NK-92 (cell line): ENCODE data around the gene HEYL.
"Not testable (repeated sequence)": the region's sequence is repeated elsewhere in the genome, so short reads cannot be mapped to it uniquely, and the experiment has no call there.

Source experiments
- DNase-seq: peaks from one replicate; lab custom pipeline; 2025; ENCODE audit not compliant: unreplicated experiment; lab: John Stamatoyannopoulos, UW

Gene HEYL

DNA sequence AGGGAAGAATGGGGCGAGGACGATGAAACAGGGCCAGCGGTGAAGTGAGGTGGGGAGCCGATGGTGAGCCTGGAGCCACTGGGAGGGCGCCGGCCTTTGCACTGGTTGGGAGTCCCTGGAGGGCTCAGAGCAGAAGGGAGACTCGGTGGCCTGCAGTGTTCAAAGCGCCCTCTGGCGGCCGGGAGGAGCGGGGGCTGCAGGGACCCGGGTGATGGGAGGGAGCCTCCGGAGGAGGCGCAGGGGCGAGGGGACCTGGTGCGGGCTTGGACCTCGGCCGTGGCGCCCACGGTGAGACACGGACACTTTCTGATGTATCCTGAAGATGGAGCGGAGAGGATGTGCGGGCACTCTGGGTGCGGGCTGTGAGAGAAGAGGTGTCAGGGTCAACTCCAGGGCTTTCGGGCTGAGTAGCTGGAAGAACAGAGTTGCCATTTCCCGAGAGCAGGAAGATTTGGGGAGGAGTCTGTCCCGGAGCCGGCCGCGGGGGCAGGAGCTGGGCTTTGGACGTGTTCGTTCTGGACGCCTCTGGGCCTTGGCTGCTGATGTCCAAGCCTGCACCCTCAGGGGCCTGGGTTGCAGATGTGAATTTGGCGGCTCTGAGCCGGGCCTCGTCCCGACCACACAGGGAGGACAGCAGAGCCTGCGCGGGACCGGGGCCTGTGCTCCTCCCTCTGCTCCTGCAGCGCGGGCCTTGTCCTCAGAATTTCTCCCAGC, 29.7 kb downstream of the HEYL start:
- no peak for DNase-seq

GRCh38 chr1:39608921-39609320, 30.5 kb downstream of the HEYL start:
- no peak for DNase-seq

DNA sequence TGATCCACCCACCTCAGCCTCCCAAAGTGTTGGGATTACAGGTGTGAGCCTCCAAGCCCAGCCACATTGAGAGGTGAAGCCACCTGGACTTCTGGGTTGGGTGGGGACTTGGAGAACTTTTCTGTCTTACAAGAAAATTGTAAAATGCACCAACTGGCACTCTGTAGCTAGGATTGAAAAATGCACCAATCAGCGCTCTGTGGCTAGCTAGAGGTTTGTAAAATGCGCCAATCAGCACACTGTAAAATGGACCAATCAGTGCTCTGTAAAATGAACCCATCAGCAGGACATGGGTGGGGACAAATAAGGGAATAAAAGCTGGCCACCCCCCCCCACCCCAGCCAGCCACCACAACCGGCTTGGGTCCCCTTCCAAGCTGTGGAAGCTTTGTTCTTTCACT, 35.8 kb downstream of the HEYL start:
- not testable (repeated sequence) for DNase-seq

DNA sequence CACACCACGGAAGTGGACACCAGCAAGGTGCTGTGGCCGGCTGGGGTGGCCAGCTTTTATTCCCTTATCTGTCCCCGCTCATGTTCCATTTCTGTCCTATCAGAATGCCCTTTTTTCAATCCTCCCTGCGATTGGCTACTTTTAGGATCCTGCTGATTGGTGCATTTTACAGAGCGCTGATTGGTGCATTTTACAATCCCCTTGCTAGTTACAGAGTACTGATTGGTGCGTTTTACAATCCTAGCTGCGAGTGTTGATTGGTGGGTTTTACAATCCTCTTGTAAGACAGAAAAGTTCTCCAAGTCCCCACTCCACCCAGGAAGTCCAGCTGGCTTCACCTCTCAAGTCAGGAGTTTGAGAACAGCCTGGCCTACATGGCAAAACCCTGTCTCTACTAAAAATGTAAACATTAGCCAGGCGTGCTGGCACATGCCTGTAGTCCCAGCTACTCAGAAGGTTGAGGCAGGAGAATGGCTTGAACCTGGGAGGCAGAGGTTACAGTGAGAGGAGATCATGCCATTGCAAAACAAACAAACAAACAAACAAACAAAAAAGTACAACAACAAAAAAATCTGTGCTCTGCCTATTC, 37.7 kb downstream of the HEYL start:
- not testable (repeated sequence) for DNase-seq

- DNase-seq: no peak
Observed at GRCh38 chr1:39596163-39596562, 43.3 kb downstream of the HEYL start.

DNA sequence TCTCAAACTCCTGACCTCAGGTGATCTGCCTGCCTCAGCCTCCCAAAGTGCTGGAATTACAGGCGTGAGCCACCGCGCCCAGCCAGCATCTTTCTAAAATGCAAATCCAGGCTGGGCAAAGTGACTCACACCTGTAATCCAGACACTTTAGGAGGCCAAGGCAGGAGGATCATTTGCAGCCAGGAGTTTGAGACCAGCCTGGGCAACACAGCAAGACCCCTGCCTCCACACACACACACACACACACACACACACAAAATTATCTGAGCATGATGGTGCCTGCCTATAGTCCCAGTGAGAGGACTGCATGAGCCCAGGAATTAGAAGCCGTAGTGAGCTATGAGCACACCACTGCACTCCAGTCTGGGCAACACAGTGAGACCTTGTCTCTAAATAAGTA, 46.1 kb downstream of the HEYL start:
- no peak for DNase-seq

DNA sequence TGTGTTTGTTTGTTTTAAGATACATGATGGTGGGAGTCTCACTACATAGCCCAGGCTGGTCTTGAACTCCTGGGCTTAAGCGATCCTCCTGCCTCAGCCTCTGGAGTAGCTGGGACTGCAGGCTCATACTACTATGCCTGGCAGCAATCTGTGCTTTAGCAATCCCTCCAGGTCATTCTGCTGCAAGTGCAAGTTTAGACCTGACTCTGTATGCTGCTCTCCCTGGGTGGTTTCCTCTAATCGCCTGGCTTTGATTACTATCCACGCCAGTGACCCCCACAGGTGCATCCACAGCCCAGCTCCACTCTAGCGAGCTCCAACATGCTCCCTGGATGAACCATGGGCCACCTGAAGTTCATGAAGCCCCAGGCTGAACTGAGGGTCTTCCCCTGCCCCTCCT, 47.4 kb downstream of the HEYL start:
- DNase-seq: no peak

DNA sequence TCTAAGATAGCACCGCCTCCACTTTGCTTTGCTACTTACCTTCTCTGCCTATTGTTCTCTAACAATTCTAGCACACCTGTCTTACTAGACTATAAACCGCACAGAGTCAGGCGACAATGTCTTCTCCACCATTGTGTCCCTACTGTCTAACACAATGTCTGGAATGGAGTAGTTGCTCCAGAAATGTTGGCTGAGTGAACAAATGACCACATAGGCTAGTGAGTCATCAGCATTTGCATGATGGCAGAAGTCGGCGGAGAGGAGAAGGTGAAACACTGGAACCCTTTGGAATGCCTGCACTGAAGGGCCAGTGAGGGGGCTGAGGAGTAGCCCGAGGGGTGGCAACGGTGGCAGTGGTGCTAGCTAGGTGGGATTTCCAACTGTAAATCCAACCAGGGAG, 48.9 kb downstream of the HEYL start:
- DNase-seq: no peak

DNA sequence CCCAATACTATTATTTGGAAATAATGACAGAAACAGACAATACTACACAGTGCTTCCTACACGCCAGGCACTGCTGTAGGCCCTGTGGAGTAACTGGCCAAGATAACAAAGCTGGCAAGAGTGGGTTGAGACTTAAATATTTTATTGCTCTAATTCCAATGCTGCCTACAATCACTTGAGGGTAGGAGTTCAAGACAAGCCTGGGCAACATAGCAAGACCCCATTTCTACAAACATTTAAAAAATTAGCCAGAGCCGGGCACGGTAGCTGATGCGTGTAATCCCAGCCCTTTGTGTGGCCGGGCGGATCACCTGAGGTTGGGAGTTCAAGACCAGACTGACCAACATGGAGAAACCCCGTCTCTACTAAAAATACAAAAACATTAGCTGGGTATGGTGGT, 53.5 kb downstream of the HEYL start:
- DNase-seq: no peak

DNA sequence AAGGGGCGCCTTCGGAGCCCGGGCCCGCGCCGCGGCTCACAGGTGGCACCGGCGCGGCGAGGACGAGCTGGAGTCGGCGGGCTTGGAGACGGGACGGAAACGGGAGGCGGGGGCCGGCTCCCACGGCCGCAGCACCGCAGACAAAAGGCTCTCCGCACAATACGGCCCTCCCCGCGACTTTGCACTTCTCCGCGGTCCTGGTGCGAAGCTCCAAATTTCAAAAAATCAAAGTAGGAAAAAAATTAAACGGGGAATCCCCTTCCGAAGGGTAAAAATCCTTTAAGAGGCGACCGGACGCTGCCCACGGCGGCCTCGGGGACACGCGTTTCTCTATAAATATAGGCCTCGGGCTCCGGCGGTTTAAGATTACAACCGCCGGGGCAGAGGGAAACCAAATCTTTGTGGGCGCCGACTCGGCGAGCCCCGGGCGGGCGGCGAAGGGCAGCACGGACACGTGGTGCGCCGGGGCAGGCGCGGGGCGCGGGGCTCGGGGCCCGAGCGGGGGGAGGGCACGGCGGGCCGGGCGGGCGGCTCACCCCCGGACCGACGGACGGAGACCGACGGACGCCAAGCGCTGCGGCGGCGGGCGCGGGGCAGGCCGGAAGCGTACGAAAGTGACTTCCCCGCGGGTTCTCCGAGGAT, 63.3 kb downstream of the HEYL start:
- no peak for DNase-seq

DNA sequence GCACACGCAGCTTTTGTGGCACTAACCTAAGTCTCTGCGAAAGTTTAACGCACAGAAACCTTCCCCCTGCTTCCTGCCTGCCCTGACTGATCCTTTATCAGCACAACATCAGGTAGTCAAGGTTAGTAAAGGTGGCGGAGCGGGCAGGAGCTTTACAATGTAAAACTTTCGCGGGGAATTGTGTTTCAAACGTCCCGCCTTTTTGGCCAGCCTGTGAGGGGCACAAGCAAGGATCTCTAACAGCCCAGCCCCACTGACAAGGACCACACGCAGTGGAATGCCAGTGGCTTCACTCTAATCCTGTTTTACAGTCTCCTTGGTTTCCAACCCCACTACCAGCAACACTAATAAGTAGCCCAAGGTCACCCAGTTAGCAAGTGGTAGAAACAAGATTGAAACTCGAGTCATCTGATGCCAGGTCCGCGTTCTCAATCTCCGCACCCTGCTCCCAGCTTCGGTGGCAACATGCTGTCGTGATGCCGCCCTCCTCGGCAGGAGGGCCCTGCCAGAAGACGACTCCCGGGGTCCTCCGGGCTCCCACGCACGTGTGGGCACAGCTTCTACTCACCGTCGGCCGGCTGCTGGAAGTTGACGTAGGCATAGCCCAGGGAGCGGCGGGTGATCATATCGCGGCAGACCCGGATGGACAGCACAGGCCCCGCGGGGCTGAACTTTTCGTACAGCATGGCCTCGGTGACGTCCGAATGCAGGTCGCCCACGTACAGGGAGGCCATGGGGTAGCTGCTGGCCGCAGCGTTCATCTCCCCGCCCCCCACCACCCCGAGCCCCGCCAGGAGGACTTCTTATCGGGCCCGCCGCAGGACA, 64.0 kb downstream of the HEYL start:
- DNase-seq: no peak

DNA sequence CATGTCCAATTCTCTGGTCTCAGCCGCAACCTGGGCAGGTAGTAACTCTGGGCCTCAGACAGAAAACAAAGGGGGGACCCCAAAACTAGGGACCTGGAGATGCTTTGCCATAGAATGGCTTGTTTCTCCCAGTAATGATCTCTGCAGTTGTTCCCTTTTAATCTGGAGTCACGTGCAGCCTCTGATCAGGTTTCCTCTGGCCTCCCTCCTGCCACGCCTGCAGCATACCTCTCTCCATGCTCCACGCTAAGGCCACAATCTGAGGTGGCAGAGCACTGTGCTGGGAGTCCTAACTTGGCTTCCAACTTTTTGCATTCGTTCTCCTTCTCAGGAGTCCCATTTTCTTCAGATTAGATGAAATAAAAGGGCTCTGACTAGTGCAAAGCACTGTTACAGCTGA, 64.8 kb downstream of the HEYL start:
- DNase-seq: no peak
